GM12873 (cell line): ENCODE data around the gene BATF.

Source experiments
- TF ChIP-seq, protein P1 (sequence below): IDR thresholded peaks from 2 replicates; pipeline ENCODE4 v1.5.1; 2012; ENCODE audit warnings: low read depth, mild to moderate bottlenecking, moderate library complexity, low read length, control low read depth; ENCODE audit not compliant: insufficient read depth; ENCODE audit errors: missing control alignments

Gene BATF

DNA sequence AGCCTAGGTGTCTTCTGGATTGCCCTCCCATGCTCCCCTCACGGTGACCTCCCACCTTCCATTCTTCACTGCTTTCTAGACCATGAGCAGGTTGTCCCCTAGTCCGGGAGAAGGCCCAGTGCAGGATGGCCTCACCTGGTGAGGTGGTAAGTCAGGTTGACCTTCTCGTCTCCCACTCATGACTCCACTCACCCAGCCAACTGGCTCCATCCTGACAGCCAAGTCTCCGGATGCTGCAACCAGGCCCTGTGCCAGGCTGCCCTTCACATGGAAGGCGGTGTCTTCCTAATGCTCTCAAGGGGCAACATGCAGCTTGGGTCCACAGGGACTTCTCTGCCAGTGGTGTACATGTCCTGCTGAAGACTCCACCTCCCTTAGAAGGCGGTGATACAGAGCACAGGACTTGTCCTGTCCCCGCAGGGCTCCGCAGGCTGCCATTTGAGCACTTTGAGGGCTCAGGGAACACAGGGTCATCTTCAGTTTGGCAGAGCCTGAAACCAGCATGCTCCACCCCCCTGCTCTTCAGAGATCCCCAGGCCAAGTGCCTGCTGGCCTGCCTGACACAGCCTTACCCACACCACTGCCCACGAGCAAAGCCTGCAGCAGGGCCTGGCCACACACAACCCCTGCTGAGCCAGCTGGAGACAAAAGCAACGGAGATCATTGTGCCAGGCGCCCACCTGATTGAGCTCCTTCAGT is 25.4 kb downstream of the BATF start:
- TF ChIP-seq, protein P1, sequence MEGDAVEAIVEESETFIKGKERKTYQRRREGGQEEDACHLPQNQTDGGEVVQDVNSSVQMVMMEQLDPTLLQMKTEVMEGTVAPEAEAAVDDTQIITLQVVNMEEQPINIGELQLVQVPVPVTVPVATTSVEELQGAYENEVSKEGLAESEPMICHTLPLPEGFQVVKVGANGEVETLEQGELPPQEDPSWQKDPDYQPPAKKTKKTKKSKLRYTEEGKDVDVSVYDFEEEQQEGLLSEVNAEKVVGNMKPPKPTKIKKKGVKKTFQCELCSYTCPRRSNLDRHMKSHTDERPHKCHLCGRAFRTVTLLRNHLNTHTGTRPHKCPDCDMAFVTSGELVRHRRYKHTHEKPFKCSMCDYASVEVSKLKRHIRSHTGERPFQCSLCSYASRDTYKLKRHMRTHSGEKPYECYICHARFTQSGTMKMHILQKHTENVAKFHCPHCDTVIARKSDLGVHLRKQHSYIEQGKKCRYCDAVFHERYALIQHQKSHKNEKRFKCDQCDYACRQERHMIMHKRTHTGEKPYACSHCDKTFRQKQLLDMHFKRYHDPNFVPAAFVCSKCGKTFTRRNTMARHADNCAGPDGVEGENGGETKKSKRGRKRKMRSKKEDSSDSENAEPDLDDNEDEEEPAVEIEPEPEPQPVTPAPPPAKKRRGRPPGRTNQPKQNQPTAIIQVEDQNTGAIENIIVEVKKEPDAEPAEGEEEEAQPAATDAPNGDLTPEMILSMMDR = no peak

DNA sequence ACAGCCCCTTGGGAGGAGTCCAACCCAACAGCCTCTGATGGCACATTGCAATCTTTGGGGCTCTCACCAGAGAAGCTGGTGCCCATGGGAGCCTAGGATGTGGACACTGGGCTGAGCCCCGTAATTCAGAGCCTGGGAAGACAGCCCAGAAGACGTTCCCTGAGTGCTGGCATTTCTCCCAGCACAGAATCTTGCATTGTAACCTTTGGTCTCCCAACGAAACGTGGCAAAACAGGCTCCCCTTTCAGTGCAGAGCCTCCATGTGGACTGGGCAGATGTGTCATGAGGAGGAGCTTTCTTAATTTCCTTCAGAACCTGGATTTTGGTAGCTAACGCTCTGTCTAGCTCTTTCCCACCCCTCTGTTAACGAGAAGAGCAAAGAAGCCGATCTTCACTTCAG is 26.3 kb downstream of the BATF start:
- TF ChIP-seq, protein P1 = no peak

DNA sequence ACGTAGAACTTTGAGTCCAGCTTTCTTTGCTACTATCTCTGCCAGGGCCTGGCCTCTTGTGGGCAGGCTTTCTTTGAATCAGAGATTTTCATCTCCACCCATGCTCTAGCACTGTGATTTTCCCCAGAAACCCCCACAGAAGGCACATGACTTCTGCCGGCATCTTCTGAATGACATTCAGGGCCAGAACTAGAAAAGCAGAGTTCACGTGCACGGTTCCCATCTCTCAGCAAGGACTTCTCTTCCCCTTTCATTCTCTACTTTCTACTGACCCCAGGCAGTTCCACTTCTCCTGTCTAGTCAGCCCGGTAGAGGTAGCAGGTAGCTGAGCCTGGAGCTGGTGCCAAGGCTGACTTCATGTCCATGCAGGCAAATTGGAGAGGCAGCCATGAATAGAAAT is 26.9 kb downstream of the BATF start:
- TF ChIP-seq, protein P1 = no peak

DNA sequence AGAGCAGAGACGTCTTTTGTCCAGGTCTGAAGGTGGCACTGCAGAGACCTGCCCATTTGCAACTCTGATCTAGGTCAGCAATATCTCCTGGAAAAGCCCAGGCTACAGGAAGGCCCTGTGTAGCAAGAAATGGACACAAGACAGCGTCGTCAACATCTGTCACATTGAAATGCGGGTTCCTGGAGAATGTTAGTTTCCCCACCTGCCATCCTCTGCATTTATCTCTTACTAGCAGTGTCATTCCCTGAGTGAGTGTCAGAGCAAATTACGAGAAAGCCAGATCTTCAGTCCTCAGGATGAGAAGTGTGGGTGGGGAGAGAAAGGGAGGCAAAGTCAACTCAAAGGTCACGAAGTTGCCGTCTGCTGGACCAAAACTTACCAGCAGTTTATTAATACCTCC is 28.8 kb downstream of the BATF start:
- TF ChIP-seq, protein P1 = no peak

DNA sequence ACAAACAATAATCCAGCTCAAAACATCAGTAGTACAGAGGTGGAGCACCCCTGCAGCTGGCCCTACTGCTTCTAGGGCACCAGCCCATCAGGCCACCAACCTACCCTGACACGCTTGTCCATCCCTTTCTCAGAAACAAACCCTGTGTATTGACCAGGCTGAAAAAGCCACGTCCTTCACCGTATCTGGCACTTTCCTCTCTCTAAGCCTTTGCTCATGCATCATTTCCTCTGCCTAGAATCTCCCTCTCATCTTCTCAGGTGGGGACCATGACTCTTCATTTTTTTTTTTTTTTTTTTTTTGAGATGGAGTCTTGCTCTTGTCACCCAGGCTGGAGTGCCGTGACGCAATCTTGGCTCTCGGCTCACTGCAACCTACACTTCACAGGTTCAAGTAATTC is 30.9 kb downstream of the BATF start:
- TF ChIP-seq, protein P1 = no peak

DNA sequence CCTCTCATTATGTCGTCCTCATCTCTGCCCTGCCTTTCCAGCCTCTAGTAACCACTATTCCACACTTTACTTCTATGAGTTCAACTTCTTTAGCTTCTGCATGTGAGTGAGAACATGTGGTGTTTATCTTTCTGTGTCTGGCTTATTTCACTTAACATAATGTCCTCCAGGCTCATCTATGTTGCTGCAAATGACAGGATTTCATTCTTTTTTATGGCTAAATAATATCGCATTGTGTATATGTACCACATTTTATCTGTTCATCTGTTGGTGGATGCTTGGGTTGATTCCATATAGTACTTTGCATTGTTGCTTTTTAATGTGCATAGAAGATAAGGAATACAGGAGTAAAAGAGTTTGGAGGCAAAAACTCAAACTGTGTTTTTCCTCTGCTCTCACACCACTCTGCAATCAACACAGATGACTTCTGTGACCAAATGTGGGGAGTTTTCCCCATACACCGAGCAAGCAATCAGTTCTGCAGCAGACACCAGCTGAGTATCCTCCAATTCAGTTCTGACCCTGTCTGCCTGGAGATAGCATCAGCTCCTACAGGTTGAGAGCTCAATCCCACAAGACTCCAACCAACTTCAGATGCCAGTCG is 31.6 kb downstream of the BATF start:
- TF ChIP-seq, protein P1 = no peak

DNA sequence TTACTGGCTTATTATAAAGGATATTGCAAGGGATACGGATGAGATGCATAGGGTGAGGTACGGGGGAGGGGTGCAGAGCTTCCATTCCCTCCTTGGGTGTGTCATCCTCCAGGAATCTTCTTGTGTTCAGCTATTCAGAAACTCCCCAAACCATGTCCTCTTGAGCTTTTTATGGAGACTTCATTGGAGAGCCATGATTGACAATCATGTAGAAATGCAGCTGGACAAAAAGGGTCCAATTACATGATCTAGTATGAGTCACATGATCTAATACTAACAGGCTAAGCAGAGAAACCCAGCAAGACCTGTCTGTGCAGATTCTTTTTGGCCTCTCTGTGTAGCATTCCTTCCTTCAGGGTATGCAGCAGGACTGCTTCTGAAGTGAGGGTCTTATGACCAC is 32.2 kb downstream of the BATF start:
- TF ChIP-seq, protein P1 = no peak
